ENCODE data around the gene LRRC45.

The LRRC45 gene

GRCh38 chr17:82053556-82054263, 30.6 kb downstream of the LRRC45 start:
- DNase-seq, result no peak

DNA sequence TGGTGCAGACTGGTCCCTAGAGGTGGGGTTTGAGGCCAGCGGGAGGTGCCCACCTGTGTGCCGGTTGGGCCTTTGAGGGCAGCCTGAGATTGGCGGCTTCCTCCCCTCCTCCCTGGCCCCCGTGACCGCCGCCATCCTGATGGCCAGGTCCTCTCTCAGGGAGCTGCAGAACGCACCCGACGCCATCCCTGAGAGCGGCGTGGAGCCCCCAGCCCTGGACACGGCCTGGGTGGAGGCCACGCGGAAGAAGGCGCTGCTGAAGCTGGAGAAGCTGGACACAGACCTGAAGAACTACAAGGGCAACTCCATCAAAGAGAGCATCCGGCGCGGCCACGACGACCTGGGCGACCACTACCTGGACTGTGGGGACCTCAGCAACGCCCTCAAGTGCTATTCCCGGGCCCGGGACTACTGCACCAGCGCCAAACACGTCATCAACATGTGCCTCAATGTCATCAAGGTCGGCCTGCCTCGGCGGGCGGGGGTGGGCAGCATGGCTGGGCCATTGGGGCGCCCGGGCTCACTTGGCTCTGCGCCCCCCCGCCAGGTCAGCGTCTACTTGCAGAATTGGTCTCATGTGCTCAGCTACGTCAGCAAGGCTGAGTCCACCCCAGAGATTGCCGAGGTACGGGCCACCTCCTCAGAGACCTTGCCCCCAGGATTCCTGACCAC, 31.4 kb downstream of the LRRC45 start:
- no peak for DNase-seq

DNA sequence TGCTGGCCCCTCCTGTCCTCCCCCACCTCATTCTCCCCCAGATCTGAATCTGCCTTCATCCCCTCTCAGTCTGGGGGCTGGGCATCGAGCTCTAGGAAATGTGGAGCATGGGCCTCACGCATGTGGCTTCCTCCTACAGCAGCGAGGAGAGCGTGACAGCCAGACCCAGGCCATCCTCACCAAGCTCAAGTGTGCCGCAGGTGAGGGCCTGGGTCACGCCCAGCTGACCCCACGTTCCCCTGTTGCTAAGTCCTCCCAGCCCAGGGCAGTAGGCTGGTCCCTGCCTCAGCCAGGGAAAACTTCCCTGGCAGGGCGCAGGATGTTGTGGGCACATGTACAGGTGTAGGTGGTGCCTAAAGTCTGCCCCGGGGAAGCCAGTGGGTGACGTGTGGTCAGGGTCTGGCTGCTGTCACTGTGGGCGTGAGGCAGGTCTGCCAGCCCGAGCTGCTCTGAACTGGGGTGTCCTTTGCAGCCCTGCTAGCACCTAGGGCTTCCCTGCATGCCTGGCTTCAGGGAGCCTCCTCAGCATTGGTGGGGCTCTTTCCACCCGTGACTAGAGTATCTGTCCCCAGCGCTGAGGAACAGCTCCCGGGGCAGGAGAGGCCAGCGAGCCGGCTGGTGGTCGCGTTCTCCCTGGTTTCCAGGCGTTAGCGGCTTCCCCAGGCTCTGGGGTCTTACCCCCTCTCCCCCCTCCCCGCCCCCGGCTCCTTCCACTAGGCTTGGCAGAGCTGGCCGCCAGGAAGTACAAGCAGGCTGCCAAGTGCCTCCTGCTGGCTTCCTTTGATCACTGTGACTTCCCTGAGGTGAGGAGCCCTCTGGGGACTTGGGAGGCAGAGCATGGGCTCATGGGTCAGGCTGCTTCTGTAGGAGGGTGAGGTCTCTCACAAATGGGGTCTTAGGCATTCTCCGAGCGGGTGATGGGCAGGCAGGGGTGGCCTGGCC, 32.2 kb downstream of the LRRC45 start:
- no peak for DNase-seq

- no peak for DNase-seq
Observed at GRCh38 chr17:82055965-82056728, 33.0 kb downstream of the LRRC45 start.

GRCh38 chr17:82056729-82057621, 33.9 kb downstream of the LRRC45 start:
- DNase-seq, result no peak

DNA sequence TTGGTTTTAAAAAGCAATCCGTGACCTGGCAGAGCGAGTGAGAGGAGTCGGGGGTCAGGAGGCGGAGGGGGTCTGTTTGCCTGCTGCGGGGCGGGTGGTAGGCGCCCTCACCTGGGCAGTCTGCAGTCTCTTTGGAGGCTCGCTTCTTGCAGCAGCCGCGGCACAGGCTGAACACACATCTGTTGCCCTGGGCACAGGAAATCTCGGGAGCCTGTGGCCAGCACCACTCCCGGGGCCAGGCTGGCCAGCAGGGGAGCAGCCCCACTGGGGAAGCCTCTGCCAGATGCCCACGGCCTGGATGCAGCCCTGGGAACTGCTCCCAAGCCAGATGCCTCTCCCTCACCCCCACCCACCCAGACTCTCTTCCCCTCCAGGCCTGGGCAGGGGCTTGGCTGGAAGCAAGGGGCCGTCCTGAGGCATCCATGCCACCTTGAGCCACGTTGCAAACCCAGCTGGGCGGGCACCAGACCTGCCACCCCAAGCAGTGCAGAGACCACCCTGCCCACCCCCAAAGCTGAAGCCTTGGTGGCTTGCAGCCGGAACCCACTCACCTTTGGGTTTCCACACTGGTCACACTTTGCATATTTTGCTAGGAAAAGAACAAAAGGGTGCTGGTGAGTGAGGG, 35.2 kb downstream of the LRRC45 start:
- DNase-seq, result no peak

DNA sequence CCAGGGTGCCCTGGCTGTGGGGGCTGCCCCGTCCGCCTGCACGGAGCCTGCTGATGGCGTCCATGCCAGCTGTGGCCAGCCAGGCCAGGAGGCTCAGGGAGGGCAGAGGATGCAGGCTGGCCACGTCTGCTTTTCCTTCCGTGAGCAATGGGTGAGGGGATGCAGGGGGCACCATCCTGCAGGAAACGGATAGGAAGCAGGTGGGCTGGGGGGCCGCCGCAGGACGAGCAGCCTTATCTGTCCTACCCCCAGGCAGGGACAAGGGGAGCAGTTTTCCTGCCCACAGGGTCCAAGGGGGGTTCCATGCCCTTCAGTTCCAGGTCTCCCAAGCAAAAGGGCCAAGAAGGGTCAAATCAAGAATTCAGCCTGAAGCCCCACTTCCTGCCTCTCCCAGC, 35.7 kb downstream of the LRRC45 start:
- DNase-seq, result no peak

GRCh38 chr17:82059272-82060000, 36.3 kb downstream of the LRRC45 start:
- DNase-seq, result no peak

- DNase-seq, result no peak
Observed at GRCh38 chr17:82060001-82060380, 36.9 kb downstream of the LRRC45 start.

DNA sequence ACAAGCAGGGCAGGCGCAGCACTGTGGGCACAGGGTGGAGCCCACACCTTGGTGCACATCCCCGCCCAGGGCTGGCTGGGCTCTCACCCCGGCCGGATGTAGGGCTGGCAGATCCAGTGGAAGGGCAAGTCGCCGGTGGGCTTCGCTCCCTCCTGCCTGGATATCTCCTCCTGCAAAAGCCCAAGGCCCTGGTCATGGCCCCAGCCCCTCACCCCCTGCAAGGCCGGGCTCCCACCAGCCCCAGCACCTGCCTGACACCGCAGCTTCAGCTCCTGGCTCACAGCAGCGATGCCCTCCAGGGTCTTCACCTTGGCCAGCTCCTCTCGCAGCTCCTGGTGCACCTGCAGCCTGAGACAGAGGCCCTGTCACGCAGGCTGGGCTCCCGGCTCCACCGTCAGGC, 37.5 kb downstream of the LRRC45 start:
- DNase-seq, result no peak

GRCh38 chr17:82061047-82061925, 38.2 kb downstream of the LRRC45 start:
- no peak for DNase-seq

DNA sequence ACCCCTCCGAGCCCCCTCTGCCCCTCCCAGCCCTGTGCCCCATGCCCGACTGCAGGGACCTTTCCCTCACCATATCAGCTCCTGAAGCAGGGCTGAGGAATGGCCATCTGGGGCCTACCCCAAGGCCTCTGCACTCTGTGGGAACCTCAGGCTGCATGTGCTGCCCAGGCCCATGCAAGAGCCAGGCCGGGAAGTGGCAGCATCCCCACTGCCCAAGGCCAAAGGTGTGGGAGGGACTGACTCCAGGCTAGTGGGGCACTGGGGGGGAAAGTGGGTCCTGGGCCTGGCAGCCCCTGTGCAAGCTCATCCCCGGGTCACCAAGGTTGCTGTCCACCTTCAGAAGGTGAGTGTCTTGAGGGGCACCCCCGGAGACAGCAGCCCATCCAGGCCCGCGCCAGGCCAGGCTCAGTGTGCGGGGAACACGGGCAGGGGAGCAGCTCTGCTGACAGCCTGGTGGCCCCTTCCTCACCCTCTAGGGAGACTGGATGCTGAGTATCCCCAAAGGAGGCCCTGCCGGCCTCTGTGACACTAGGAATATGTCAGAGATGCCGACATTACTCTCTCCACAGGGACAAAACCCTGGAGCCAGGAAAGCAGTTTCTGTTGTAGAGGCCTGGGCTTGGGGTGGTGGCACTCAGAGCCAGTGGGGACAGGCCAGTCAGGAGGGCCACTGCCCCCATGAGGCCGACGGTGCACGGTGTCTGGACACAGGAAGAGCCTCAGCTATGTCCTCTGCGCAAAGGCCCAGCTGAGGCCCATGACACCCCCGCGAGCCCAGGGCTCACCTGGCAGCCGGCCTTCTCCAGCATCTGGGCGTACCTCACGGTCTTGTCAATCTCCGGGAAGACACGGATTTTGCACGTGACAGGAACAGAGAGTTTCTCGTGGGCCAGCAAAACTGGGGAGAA, 39.2 kb downstream of the LRRC45 start:
- DNase-seq, result no peak

DNA sequence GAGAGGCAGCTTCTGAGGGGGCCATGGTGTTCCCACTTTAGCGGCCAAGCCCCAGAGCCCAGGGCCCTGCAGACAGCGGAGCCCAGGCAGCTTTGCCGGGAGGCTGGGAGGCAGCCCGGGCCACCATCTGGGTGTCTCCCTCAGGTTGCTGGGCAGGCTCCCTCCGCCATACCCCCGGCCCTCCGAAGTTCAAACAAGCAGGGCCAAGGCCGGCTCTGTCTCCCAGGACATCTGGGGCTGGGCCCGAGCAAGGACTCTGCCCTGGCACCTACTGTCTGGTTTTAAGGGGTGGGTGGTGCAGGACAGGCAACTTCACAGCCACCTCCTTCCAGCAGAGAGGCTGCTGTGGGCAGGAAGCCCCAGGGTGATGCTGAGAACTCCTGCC, 39.9 kb downstream of the LRRC45 start:
- no peak for DNase-seq

DNA sequence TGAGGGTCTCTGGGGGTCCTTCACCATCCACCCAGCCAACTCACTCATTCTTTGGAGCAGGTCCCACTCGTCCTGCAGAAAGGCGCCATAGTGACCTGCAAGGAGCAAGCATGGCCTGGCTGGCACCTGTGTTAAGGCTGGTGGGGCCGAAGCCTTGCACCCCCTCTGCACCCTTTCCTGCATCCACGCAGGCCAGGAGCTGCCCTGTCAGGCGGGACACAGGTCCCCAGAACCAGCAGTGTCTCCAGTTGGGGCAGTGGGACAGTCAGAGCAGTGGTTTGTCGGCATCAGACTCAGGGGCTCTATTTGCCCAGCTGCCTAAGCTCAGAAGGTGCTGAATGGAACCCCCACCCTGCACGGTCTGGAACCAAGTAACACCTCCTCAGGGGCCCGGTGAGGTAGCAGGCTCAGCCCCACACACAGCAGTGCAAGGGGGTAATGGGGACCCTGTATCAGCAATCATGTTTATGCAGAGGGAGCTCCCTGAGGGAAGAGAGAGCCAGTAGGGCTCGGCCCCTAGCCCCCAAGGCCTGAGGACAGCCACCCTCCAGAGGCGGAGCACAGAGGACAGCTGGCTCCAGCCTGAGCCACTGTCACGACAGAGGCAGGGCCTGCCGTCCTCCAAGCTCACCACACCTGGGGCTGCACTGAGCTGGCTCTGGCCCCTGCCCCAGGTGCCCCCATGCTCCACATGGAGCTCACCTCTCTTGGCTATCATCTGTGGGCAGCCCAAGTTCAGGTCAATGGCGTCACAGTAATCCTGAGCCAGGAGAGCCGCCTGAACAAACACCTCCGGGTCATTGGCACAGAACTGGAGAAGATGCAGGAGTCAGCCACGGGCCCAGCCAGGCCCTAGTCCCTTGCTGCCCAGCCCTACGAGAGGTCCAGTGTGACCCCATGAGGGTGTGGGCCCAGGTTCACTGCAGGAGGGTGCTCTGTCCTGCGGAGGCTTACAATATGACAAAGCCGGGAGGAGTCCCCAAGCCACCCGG, 40.6 kb downstream of the LRRC45 start:
- no peak for DNase-seq

- DNase-seq, result no peak
Observed at GRCh38 chr17:82064433-82065192, 41.5 kb downstream of the LRRC45 start.

DNA sequence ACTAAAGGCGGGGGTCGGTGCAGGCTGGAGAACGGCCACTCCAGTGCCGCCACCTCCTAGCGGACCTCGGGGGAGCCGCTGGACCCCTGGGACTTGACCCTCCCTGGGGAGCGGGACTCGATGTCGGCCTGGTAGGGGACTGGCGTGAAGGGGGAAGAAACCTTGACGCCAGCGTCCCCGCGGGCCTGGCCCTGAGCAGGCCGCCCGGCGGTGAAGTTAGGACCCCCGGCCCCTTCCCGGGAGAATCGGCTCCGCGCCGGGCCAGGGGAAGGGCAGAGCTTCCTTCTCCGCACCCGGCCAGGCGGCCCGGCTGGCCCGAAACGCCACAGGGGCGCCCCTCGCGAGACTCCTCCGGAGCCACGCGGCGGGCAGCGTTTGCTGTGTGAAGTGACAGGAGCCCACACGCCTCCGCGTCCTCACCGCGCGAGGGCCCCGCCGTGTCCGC, 42.1 kb downstream of the LRRC45 start:
- DNase-seq, result no peak

All from hematopoietic multipotent progenitor cell treated with erythropoietin and hydrocortisone succinate and interleukin-3 and kit ligand, for 8 days (in vitro differentiated cells).